Activated T-helper 9 cell treated with anti-CD3 and anti-CD28 coated beads, Interleukin-2, amount 50 U/mL, for 16 hours (primary cell): ENCODE measurements around the gene CNGA3.
"Not testable (repeated sequence)": the region's sequence is repeated elsewhere in the genome, so short reads cannot be mapped to it uniquely, and the experiment has no call there.

Source experiments
- DNase-seq: peaks from one replicate; pipeline ENCODE4 v3.0.0-alpha.2; 2020; ENCODE audit warnings: low read depth

The CNGA3 gene

GRCh38 chr2:98346311-98347236, at the start of gene CNGA3:
Gene CNGA3 (plus strand): TSS chr2:98346456. CDS start chr2:98369976, 23,520 bp downstream.
- DNase-seq: no peak

- DNase-seq: no peak
Measured at GRCh38 chr2:98297817-98298682, 48.2 kb upstream of the CNGA3 start.

GRCh38 chr2:98298683-98299164, 47.5 kb upstream of the CNGA3 start:
- no peak for DNase-seq

GRCh38 chr2:98299211-98299905, 46.9 kb upstream of the CNGA3 start:
- no peak for DNase-seq

- no peak for DNase-seq
Measured at GRCh38 chr2:98300141-98300874, 45.9 kb upstream of the CNGA3 start.

- DNase-seq: no peak
Measured at GRCh38 chr2:98301469-98301868, 44.8 kb upstream of the CNGA3 start.

- DNase-seq: not testable (repeated sequence)
Measured at GRCh38 chr2:98307131-98307696, 39.0 kb upstream of the CNGA3 start.

- DNase-seq: no peak
Measured at GRCh38 chr2:98308068-98308467, 38.2 kb upstream of the CNGA3 start.

GRCh38 chr2:98308532-98308931, 37.7 kb upstream of the CNGA3 start:
- DNase-seq: no peak

GRCh38 chr2:98309580-98309979, 36.7 kb upstream of the CNGA3 start:
- DNase-seq: no peak

GRCh38 chr2:98310010-98310409, 36.2 kb upstream of the CNGA3 start:
- DNase-seq: no peak

- DNase-seq: no peak
Measured at GRCh38 chr2:98311090-98311489, 35.2 kb upstream of the CNGA3 start.

- DNase-seq: no peak
Measured at GRCh38 chr2:98311771-98312545, 34.3 kb upstream of the CNGA3 start.

GRCh38 chr2:98313492-98314250, 32.6 kb upstream of the CNGA3 start:
- DNase-seq: no peak

GRCh38 chr2:98314251-98314650, 32.0 kb upstream of the CNGA3 start:
- DNase-seq: no peak

GRCh38 chr2:98315957-98316356, 30.3 kb upstream of the CNGA3 start:
- DNase-seq: no peak

GRCh38 chr2:98317214-98317613, 29.0 kb upstream of the CNGA3 start:
- no peak for DNase-seq

GRCh38 chr2:98320171-98320570, 26.1 kb upstream of the CNGA3 start:
- DNase-seq: not testable (repeated sequence)

GRCh38 chr2:98324181-98324580, 22.1 kb upstream of the CNGA3 start:
- no peak for DNase-seq
